GM19455 (cell line): Measurements from ENCODE around the gene LURAP1L.

ENCODE experiments used
- ATAC-seq: cut with Tn5 transposase; IDR thresholded peaks from one replicate; pipeline ENCODE4 v1.9.1; 2021; ENCODE audit not compliant: unreplicated experiment

LURAP1L gene

GRCh38 chr9:12776513-12777055 lies 1.8 kb downstream of the LURAP1L start:
- no peak for ATAC-seq

GRCh38 chr9:12777121-12778022 lies 2.6 kb downstream of the LURAP1L start:
- no peak for ATAC-seq

DNA sequence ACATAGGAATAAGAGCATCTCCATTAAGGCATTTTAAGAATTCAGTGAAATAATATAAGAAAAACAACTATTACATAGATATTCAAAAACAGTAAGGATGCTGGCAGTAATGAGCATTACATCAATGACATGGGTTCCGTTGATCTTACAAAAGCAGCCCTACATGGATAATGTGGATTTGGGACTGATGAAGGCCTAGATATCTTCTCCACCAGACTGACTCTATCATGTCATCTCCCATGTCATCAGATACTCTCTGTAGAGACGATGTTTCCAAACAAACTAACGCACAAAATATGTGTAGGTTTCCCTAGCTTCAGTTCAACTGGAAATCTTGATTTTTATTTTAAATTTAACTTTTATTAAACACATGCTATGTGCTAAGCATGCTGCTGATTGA lies 3.6 kb downstream of the LURAP1L start:
- ATAC-seq = no peak

GRCh38 chr9:12781226-12781733 lies 6.5 kb downstream of the LURAP1L start:
- ATAC-seq = no peak

GRCh38 chr9:12783767-12784460 lies 9.1 kb downstream of the LURAP1L start:
- ATAC-seq = no peak

- ATAC-seq = no peak
Measured at GRCh38 chr9:12784461-12785259, 9.8 kb downstream of the LURAP1L start.

DNA sequence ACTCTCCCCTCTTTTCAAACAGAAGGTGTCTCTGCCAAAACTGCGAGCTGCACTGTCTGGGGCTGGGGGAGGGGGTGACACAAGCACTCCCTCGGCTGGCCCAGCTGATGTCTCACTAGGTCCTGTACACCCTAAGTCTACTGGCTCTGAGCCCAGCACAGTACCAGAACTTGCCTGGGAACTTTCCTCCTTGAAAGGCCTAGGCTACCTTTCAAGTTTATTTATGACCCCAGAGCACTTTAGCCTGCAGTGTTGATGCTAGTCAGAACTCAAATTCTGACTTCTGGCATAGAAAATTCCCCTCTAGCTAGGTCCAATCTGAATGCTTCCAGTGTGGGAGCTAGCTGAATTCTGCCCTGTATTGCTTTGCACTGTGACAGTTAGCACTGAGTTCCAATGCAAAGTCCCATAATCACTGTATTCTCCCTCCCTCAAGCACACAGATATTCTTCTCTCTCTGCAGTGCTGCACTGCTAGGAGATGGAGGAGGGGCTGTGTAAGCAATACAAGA lies 10.5 kb downstream of the LURAP1L start:
- ATAC-seq = no peak

DNA sequence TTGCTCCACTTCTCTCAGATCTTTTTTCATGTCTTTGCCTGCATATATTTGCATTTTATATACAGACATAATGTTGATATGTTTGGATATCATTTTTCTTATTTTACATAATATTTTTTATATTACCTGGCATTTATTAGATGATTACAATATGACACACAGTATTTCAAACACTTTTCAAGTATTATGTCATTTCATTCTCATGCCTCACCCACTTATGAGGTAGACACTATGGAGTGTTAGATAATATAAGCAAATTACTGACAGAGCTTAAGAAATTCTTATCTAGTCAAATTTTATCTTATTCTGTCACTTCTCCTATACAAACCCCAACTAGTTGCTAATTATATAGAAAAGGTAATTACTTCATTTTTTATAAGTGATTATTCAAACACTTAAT lies 11.1 kb downstream of the LURAP1L start:
- no peak for ATAC-seq

DNA sequence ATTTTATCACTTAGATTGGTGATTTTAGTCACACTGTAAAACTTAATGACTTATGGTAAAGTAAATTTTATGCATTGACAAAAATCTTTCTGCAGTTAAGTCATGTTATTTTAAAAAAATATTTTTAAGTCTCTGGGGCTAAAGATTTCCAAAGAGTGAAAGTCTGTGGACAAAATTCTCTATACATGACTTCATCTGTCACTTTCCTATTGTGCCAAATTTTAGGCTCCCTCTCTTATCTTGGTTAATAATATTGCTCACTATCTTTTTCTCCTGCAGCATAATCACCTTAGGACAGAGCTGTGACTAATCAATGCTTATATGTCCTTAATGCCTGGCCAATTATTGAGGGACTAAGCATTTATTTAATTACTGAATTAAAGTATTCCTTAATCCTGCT lies 15.2 kb downstream of the LURAP1L start:
- no peak for ATAC-seq

- no peak for ATAC-seq
Measured at GRCh38 chr9:12790883-12791282, 16.1 kb downstream of the LURAP1L start.

DNA sequence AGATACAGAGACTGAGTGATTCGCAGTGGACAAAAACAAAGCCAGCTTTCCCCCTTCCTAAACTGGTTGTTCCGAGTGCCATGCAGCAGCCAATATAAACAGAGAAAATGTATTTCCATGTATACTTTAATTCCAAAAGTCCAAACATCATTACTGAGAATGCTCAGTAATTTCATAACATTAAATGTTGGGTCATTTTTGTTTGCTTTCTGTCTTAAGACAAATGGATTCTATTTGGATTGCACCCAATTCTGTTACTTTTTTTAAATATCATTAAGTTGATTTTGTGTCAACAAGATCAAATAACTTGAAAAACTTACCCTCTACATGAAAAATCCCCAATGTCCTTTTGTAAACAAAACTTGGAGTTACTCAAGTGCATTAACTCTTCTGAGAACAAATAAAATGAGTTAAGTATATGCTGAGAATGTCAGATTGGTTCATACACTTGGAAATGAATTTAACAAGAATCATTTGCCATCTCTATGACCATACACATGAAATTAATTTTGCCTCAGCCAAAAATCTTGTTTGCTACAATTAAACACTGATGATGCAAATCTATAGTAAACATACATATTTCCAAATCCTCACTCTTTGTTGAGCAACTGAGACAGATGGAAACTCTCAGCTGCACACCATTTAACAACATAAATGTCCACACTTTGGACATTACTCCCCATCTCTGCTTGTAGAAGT lies 19.4 kb downstream of the LURAP1L start:
- no peak for ATAC-seq

GRCh38 chr9:12796601-12797000 lies 21.8 kb downstream of the LURAP1L start:
- no peak for ATAC-seq

- ATAC-seq = no peak
Measured at GRCh38 chr9:12797037-12797436, 22.2 kb downstream of the LURAP1L start.

DNA sequence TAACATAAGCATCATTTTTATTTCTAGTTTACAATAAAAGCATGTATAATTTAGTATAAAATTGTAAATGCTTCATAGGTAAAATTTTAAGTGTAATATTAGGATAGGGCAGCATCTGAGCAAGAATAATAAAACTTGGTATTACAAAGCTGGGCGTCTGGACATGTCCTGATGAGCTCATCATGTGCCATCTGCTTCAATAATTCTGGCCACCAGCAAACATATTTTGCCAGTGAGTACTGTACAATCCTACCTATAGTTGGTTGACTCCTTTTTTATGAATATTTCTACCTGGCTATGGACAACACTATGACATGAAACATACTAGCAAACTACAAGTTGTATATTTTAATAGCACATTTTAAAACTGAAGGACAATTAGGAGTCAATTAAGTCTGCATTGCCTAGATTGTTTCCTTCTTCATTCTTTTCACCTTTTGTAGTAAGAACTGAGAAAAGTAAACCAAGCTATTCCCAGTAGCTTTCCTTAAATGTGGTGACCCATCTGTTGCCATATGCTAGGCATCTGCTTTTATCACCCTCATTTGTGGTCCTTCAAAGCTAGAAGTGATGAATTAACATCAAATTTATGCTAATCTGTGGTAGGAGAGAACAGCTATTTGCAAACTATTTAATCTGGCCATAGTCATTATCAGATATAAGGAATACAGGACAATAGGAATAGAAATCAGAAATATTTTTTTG lies 23.4 kb downstream of the LURAP1L start:
- no peak for ATAC-seq

DNA sequence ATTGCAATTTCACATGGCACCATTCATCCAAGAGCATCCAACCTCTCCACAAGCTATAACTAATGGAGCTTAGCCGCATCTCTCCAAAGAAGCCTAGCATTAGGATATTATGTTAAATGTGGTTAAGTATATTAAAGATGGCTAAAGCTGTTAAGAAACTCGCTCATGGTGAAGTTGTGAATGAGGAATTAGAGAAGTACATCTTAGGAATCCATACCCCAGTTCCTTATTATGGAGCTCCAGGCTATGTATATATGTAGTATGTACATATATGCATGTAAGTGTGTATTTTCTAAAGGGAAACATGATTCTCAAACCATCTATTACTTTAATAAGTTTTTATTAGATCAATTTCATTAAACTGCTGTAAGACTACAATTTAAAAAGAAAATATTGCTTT lies 26.4 kb downstream of the LURAP1L start:
- no peak for ATAC-seq

GRCh38 chr9:12801663-12802062 lies 26.8 kb downstream of the LURAP1L start:
- ATAC-seq = no peak

GRCh38 chr9:12802093-12802492 lies 27.3 kb downstream of the LURAP1L start:
- ATAC-seq = no peak

DNA sequence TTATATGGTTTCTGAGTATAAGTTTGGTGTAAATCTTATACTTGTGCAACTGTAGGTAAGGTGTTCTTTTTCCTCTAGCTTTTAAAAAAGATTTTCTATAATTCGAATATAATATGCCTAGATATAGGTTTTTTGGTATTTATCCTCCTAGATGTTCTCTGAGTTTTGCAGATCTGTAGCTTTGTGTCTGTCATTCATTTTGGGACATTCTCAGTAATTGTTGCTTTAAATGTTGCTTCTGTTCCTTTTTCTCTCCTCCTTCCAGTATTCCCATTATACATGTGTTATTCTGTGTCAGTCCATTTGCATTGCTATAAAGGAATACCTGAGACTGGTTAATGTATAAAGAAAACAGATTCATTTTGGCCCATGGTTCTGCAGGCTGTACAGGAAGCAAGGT lies 33.7 kb downstream of the LURAP1L start:
- no peak for ATAC-seq

DNA sequence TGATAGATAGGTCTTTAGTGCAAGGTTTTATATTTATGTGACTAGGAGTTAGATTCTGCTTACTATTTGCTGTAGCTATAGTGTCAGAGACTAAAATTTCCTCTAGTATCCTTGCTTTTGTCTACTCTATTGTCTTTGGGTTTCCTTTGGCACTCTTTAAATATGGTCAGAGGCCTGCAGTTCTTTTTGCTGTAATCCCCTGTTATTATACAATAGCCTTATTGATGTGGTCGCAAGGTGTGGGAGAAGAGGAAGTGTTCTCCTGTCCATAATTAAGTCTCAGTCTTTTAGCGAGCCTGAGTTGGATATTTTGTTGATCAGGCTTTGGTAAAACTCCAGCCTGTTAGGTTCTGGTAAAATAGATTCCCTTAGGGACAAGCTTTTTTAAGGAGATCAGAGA lies 34.9 kb downstream of the LURAP1L start:
- ATAC-seq = no peak

DNA sequence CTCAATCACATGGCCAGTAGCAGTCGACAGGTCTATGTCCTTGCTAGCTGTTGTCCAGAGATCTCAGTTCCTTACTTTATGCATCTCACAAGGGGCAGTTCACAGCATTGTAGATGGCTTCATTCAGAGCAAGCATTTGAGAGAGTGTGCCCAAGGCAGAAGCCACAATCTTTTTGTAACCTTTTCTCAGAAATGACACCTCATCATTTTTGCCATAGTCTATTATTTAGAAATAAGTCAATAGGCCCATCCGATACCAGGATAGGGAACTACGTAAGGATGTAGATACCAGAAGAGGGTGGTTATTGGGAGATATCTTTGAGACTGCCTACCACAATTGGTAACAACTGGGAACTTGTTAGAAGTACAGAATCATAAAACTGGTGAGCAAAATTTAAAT lies 37.1 kb downstream of the LURAP1L start:
- ATAC-seq = no peak
